Upper lobe of left lung (tissue), 6 donors: ENCODE results near the gene PRM1. TPM values are rescaled to one million over a fixed set of nuclear protein-coding genes. Genes with fewer than 3 reads are reported as not detected.
"Not testable (repeated sequence)": the region's sequence is repeated elsewhere in the genome, so short reads cannot be mapped to it uniquely, and the experiment has no call there.

ENCODE experiments used
- ATAC-seq, 2 donors: fragments of 200-7000 bp; cut with Tn5 transposase; one replicate each; pipeline ENCODE4 v1.9.1; 2022; ENCODE audit warnings: mild to moderate bottlenecking in 2 of 2, moderate library complexity in 2 of 2; ENCODE audit not compliant: low FRiP score in 2 of 2
- DNase-seq, 2 donors: peaks; one replicate each; pipeline ENCODE4 v3.0.0-alpha.2; 2019 to 2020
- H3K27ac ChIP-seq, 4 donors: fragments of 200-600 bp; sonication (generic); one replicate each; pipeline ENCODE4 v1.5.1; 2016 to 2019
- H3K27me3 ChIP-seq, 4 donors: fragments of 200-600 bp; sonication (generic); one replicate each; pipeline ENCODE4 v1.5.1; 2017 to 2019
- H3K36me3 ChIP-seq, 4 donors: fragments of 200-600 bp; sonication (generic); one replicate each; pipeline ENCODE4 v1.5.1; 2016 to 2019
- H3K4me1 ChIP-seq, 4 donors: fragments of 200-600 bp; sonication (generic); one replicate each; pipeline ENCODE4 v1.5.1; 2018 to 2019
- H3K4me3 ChIP-seq, 4 donors: fragments of 200-600 bp; sonication (generic); one replicate each; pipeline ENCODE4 v1.5.1; 2017 to 2019; ENCODE audit warnings: mild to moderate bottlenecking in 2 of 4, moderate library complexity in 1 of 4
- H3K9me3 ChIP-seq, 4 donors: fragments of 200-600 bp; sonication (generic); one replicate each; pipeline ENCODE4 v1.5.1; 2018 to 2019
- EP300 ChIP-seq, 4 donors: sonication (generic); formaldehyde crosslinking; IDR thresholded peaks; one replicate each; pipeline ENCODE4 v1.5.1; 2017; ENCODE audit warnings: antibody characterized with exemption in 4 of 4, control low read depth in 2 of 4
- POLR2A ChIP-seq, 4 donors: fragments of 450-650 bp; IDR thresholded peaks; one replicate each; pipeline ENCODE4 v1.5.1; 2016 to 2017; ENCODE audit warnings: antibody characterized with exemption in 4 of 4, mild to moderate bottlenecking in 2 of 4
- POLR2AphosphoS5 ChIP-seq, 2 donors: sonication (generic); formaldehyde crosslinking; IDR thresholded peaks; one replicate each; pipeline ENCODE4 v1.5.1; 2017; ENCODE audit warnings: antibody characterized with exemption in 2 of 2
- WGBS, 2 donors: methylation state at CpG; one replicate each; pipeline ENCODE4 v1.1.5; 2017 to 2018; 5-methylcytosine and 5-hydroxymethylcytosine counted together
- total RNA-seq, 6 donors: library from RNA; depleted of rRNA in 4 of 6; stranded (reverse); fragments of >200 nt in 4 of 6; gene quantifications; one replicate each; pipeline versions ENCODE4 v1.1.0 to v1.2.1, GENCODE V29; 2016 to 2021
- TF ChIP-seq, protein P1 (sequence below), 6 experiments: fragments of 450-650 bp in 4 of 6; fragments of 200-600 bp in 2 of 6; sonication (generic) in 2 of 6; IDR thresholded peaks; one replicate each; pipeline ENCODE4 v1.5.1; 2016 to 2019; ENCODE audit warnings: antibody characterized with exemption in 6 of 6
- donor health status: DM: no; HTN: no; CAD: no; lungs with moderate emphysema.
- donor health status: DM: no; HTN: yes; CAD: no; lungs with severe emphysema.

PRM1 gene
- total RNA-seq, 6 donors from 2014 or later: not detected

GRCh38 chr16:11291091-11291703, 10.1 kb upstream of the PRM1 start:
- Histone ChIP-seq H3K4me3 (no peak overlapping the region), H3K36me3 (no peaks in the 10 kb centered on the region), H3K9me3 (no peaks in the 10 kb centered on the region), H3K4me1 (peaks cover 0 to 9% (median 0%) of the 10 kb centered on the region in 4 donors), H3K27ac (no peak overlapping the region), H3K27me3 (no peaks in the 10 kb centered on the region)
- no peak for DNase-seq
- 67 to 78% methylated on average over 10 of the region's 10 CpGs for WGBS, 2 donors
- ATAC-seq: no peak
- TF ChIP-seq EP300 (IDR thresholded peaks at IDR 0.05) (no peak), POLR2AphosphoS5 (IDR thresholded peaks at IDR 0.05) (no peak), POLR2A (IDR thresholded peaks at IDR 0.05) (no peak)
- TF ChIP-seq, protein P1, sequence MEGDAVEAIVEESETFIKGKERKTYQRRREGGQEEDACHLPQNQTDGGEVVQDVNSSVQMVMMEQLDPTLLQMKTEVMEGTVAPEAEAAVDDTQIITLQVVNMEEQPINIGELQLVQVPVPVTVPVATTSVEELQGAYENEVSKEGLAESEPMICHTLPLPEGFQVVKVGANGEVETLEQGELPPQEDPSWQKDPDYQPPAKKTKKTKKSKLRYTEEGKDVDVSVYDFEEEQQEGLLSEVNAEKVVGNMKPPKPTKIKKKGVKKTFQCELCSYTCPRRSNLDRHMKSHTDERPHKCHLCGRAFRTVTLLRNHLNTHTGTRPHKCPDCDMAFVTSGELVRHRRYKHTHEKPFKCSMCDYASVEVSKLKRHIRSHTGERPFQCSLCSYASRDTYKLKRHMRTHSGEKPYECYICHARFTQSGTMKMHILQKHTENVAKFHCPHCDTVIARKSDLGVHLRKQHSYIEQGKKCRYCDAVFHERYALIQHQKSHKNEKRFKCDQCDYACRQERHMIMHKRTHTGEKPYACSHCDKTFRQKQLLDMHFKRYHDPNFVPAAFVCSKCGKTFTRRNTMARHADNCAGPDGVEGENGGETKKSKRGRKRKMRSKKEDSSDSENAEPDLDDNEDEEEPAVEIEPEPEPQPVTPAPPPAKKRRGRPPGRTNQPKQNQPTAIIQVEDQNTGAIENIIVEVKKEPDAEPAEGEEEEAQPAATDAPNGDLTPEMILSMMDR (IDR thresholded peaks at IDR 0.05): no peak

GRCh38 chr16:11290102-11290893, 9.2 kb upstream of the PRM1 start:
- H3K9me3 ChIP-seq: no peaks in the 10 kb centered on the region
- H3K27ac ChIP-seq: no peak overlapping the region
- WGBS, 2 donors: 83 to 91% methylated on average over 8 of the region's 8 CpGs
- H3K27me3 ChIP-seq: no peaks in the 10 kb centered on the region
- DNase-seq (peak in 1 of 2 donors; percentile 36), ATAC-seq (no peak)
- TF ChIP-seq, protein P1 (IDR thresholded peaks at IDR 0.05): no peak
- peak in 1 of 4 donors; percentile 29 for TF ChIP-seq EP300 (IDR thresholded peaks at IDR 0.05)
- no peaks in the 10 kb centered on the region for H3K36me3 ChIP-seq
- H3K4me1 ChIP-seq: peaks cover 0 to 7% (median 0%) of the 10 kb centered on the region in 4 donors
- no peak overlapping the region for H3K4me3 ChIP-seq

GRCh38 chr16:11289696-11290095, 8.6 kb upstream of the PRM1 start:
- H3K36me3 ChIP-seq, H3K27ac ChIP-seq, H3K4me1 ChIP-seq, ATAC-seq, H3K9me3 ChIP-seq, H3K27me3 ChIP-seq, H3K4me3 ChIP-seq, DNase-seq: not testable (repeated sequence)
- 80 to 84% methylated on average over 4 of the region's 4 CpGs for WGBS, 2 donors

DNA sequence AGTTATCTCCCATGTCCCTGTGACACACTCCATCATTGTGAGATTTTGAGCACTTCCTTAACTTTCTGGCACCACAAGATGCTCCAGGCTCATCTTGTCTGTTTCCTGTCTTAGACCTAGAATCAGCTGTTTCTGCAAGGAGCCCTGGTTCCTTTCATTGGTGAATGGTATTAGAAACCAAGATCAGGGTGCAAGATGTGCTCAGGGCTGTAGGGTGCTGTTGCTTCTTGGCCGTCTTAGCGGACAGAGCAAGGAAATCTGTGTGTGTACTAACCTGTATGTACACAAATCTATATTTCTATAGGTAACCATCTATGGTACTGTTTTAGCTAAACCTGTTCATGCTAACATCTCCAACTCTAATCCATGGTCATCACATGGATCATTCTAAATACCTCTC, 8.1 kb upstream of the PRM1 start:
- TF ChIP-seq EP300 (IDR thresholded peaks at IDR 0.05): no peak
- no peak for TF ChIP-seq POLR2A (IDR thresholded peaks at IDR 0.05)
- TF ChIP-seq POLR2AphosphoS5 (IDR thresholded peaks at IDR 0.05): no peak
- TF ChIP-seq, protein P1 (IDR thresholded peaks at IDR 0.05): no peak
- no peak overlapping the region for H3K4me3 ChIP-seq
- no peaks in the 10 kb centered on the region for H3K36me3 ChIP-seq
- no peak overlapping the region for H3K27ac ChIP-seq
- 100% methylated on average over 2 of the region's 2 CpGs for WGBS, 2 donors
- DNase-seq (no peak), ATAC-seq (no peak)
- H3K4me1 ChIP-seq: peaks cover 0 to 7% (median 0%) of the 10 kb centered on the region in 4 donors
- H3K27me3 ChIP-seq: no peaks in the 10 kb centered on the region
- H3K9me3 ChIP-seq: no peaks in the 10 kb centered on the region

- Histone ChIP-seq H3K4me1 (peaks cover 0 to 6% (median 0%) of the 10 kb centered on the region in 4 donors), H3K36me3 (no peaks in the 10 kb centered on the region), H3K27ac (no peak overlapping the region), H3K4me3 (no peak overlapping the region), H3K9me3 (no peaks in the 10 kb centered on the region), H3K27me3 (no peaks in the 10 kb centered on the region)
- TF ChIP-seq EP300 (IDR thresholded peaks at IDR 0.05) (no peak), POLR2AphosphoS5 (IDR thresholded peaks at IDR 0.05) (no peak), POLR2A (IDR thresholded peaks at IDR 0.05) (no peak)
- TF ChIP-seq, protein P1 (IDR thresholded peaks at IDR 0.05): no peak
- DNase-seq (no peak), ATAC-seq (no peak)
- 79 to 87% methylated on average over 2 of the region's 2 CpGs for WGBS, 2 donors
Measured at GRCh38 chr16:11285842-11286241, 4.7 kb upstream of the PRM1 start.
